HG03039 (cell line): Measurements from ENCODE around the gene SULF2.

ENCODE experiments used
- ATAC-seq: cut with Tn5 transposase; IDR thresholded peaks from one replicate; pipeline ENCODE4 v1.9.1; 2021; ENCODE audit warnings: mild to moderate bottlenecking, moderate library complexity; ENCODE audit not compliant: unreplicated experiment

The SULF2 gene

DNA sequence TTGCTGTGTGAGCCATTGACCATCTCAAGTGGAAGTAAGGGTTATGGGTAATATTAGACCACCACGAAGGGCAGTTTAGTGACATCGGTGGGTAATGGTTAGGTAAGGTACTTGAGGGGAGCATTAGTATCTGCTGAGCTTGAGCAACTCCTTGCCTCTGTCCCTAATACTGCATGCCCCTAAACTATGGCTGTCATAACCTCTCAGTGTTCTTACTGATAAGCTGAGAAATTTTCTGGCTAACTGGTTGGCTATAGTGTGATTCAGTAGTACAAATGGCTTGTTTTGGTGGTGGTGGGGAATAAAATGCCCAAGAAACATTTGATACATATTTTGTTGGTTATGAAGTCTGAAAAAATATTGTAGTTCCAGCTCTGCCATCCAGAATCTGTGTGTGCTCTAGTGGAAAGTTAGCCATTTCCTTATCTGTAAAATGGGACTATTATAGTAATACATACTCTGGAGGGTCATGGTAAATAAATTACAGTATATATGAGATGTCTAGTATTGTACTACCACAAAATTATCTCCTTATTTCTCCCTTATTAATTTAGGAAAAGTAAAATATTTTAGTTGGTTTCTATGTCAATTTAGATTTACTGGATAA, 170.5 kb downstream of the SULF2 start:
- ATAC-seq, result no peak

DNA sequence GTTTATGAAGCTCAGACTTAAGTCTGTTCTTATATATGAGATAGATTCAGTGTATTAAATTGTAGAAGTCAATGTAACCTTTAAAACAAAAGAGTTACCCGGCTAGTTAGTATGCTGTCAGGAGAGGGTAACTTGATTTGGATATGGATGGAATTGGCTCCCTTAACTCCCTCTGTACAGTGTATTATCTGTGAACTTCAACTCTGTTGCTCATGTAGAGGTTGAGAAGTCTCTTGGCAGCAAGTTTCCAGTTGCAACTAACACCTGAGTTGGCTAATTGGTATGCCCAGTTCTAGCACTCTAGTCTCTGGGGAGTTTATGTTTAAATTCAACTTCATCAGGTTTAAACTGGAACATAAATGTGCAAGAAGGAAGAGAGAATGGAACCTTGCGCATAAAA, 172.6 kb downstream of the SULF2 start:
- no peak for ATAC-seq

- ATAC-seq, result no peak
These were observed 173.5 kb downstream of the SULF2 start for GRCh38 chr20:47611785-47612184.

- no peak for ATAC-seq
These were observed 174.4 kb downstream of the SULF2 start for GRCh38 chr20:47610945-47611250.

DNA sequence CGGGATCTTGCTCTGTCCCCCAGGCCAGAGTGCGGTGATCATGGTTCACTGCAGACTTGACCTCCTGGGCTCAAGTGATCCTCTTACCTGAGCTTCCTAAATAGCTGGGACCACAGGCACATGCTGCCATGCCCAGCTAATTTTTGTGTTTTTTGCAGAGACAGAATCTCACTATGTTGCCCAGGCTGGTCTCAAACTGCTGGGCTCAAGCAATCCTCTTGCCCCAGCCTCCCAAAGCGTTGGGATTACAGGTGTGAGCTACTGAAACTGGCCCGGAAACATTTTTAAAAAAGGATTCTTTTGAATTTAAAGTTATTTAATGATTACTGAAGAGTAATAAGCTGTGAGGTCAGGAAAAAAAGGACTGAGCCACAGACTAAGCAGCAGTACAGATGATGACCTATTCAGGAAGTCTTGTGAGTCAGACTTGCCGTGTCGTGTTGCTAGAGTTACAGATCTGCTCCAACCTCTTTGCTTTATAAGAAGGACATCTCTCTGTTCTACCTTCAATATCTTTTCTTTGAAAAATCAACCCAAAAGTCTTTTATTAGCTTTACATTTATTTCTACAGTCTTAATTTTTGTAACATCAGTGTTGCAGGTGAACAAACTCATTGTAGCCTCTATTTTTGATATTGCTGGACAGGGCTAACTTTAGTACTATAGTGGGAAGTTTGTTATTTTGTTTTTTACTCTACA, 174.9 kb downstream of the SULF2 start:
- ATAC-seq, result no peak

DNA sequence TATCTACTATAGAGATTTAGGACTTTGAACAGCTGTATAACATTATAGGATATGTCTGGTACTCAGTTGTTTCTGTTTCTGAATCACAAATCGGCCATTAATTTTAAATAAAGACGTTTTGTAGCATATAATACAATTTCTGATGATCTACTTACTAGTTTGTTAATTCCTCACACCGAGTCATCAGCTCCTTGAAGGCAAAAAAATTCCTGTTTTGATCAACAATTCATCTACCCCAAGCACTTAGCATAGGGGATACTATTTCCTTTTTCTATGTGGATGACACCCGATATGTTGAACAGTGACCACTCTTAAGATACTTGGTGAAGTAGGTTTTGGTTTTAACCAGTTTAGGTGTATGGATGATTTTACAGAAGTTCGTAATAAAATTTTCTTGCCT, 176.3 kb downstream of the SULF2 start:
- ATAC-seq, result no peak
